Mesenteric fat pad (tissue), 1 donor: ENCODE data around the gene GPC2. TPM values are rescaled to one million over a fixed set of nuclear protein-coding genes. Genes with fewer than 3 reads are reported as not detected.
A peak's percentile ranks its signal among the peaks of the same experiment; 100 is the strongest.
"Not testable (repeated sequence)": the region's sequence is repeated elsewhere in the genome, so short reads cannot be mapped to it uniquely, and the experiment has no call there.

Experiments used
- DNase-seq: peaks from one replicate; pipeline ENCODE4 v3.0.0-alpha.2; 2020; ENCODE audit warnings: low spot score
- long read RNA-seq: library from polyadenylated mRNA; unstranded; transcript quantifications from one replicate; pipeline ENCODE4 v2.0.0, GENCODE V29; 2020
- total RNA-seq: library from RNA; stranded (reverse); fragmentation: NEBNext Ultra II Directional; extraction: Animal tissue kit (Norgen Biotek cat#: 25700); gene quantifications from one replicate; pipeline ENCODE4 v1.2.1, GENCODE V29; 2021
- donor health status: DM: yes; HTN: yes; CAD: no.

Gene GPC2
- total RNA-seq = 1.2 TPM
- long read RNA-seq = 0 reads

DNA sequence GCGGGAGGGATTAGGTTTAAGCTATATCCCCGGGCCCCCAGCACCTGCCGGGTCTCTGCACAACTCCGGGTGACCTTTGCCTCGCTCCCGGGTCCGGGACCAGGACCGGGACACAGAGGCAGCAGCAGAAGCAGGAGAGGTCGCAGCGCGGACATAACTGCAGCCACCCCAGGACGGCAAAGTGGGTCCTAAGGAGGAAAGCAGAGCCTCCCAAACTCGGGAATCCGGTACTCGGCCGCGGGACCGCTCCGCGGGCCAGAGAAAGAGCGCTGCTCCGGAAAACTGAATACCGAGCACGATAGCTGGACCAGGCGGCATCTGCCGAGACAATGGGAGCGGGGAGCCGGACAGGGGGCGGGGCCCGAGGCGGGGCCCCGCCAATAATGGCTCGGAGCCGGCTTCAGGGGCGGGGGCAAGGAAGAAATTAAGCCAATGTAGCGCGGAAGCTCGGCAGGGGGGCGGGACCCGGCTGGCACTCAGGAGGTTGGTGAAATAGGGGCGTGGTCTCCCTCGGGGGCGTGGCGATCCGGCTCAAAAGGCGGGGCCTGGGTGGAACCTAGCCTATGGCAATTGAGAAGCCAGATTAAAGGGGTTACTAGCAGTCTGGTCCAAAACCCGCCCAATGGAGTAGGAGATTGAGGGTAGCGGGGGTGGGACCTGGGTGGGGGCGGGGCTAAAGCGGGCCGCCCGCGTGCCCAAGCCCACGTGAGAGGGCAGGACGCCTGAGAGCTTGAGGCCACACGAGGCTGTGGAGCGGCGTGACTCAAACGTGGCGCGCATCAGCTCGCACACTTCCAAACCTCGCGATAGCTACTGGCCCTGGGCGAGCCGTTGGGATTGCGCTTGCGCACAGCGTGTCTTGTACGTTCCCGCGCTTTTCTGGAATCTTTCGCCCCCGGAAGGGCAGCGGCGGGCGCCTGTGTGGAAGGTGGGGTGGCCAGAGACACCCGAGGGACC is at the start of gene GPC2, which contains the start of gene STAG3:
Gene GPC2, minus strand, starts transcription at position 337 of the 957 bp plus-strand sequence. Its CDS starts 182 bp downstream, at position 155.
Gene STAG3, plus strand, starts transcription at position 874 of the 957 bp plus-strand sequence. CDS start 2,639 bp downstream, outside the sequence.
- DNase-seq = peak; percentile 98

DNA sequence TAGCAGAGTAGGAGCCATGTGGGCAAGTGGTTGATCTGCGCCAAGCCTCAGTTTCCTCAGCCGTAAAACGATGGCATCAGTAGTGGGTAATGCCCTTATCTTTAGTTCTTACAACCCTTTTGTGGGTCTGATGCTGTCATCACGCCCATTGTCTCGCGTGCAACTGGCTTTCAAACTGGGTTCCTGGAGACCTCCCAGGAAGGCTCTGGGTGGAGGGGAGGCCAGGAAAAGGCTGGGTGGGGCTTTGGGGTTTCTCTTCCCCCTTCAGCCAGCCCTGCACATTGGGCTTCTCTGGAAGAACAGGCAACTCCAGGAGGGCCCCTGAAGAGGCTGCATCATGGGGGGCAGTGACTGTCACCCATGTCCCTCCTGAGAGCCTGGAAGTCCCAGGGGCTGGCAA is 47.7 kb upstream of the GPC2 start:
- not testable (repeated sequence) for DNase-seq

- not testable (repeated sequence) for DNase-seq
Measured at GRCh38 chr7:100223376-100223927, 46.3 kb upstream of the GPC2 start.

GRCh38 chr7:100222445-100223132 is 45.4 kb upstream of the GPC2 start:
- no peak for DNase-seq

DNA sequence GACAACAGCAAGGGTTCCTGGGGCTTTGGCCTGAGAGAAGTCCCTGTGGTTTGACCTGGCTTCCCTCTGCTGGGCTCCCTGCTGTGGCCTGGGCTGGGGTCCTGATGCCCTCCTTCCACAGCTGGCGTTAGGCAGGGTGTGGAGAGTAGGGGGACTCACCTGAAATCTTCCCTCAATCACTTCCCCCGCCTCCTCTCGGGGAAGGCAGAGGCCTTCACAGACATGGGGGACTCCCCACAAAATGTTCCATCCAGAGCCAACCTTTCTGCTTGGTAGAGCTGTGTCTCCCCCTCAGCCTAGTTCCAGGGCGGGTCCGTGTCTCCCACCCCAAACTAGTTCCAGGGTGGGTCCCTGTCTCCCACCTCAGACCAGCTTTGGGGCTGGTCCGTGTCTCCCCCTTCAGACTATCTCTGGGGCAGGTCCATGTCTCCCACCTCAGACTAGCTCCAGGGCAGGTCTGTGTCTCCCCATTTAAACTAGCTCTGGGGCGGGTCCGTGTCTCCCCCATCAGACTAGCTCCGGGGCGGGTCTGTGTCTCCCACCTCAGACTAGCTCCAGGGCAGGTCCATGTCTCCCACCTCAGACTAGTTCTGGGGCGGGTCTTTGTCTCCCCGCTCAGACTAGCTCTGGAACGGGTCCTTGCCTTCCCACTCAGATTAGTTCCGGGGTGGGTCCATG is 44.7 kb upstream of the GPC2 start:
- DNase-seq = no peak

DNA sequence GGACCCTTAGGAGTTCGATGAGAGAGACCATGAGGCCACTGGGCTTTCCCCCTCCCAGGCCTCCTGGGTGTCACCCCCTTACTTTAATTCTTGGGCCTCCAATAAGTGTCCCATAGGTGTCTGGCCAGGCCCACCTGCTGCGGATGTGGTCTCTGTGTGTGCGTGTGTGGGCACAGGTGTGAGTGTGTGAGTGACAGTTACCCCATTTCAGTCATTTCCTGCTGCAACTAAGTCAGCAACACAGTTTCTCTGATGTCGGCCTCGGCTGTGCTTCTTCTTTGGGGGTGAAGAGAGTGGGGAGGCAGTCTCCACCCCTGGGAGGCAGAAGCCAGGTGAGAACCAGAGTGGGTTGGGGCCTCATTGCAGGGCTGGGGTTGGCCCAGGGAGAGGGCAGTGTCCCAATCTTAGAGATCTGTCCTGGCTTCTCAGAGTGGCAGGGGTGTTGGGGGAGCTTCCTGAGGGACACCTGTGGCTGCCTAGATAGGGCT is 44.1 kb upstream of the GPC2 start:
- no peak for DNase-seq

DNA sequence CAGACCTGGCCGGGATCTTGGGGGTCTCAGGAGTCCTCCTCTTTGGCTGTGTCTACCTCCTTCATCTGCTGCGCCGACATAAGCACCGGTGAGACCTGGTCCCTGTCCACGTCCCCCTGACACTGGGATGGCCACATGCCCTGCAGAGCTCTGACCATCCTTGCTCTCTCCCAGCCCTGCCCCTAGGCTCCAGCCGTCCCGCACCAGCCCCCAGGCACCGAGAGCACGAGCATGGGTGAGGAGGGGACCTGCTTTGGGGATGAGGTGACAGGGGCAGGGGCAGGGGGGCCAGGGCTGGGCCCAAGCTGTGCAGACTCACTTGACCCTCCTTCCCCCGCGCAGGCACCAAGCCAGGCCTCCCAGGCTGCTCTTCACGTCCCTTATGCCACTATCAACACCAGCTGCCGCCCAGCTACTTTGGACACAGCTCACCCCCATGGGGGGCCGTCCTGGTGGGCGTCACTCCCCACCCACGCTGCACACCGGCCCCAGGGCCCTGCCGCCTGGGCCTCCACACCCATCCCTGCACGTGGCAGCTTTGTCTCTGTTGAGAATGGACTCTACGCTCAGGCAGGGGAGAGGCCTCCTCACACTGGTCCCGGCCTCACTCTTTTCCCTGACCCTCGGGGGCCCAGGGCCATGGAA is 43.5 kb upstream of the GPC2 start:
- DNase-seq = no peak

DNA sequence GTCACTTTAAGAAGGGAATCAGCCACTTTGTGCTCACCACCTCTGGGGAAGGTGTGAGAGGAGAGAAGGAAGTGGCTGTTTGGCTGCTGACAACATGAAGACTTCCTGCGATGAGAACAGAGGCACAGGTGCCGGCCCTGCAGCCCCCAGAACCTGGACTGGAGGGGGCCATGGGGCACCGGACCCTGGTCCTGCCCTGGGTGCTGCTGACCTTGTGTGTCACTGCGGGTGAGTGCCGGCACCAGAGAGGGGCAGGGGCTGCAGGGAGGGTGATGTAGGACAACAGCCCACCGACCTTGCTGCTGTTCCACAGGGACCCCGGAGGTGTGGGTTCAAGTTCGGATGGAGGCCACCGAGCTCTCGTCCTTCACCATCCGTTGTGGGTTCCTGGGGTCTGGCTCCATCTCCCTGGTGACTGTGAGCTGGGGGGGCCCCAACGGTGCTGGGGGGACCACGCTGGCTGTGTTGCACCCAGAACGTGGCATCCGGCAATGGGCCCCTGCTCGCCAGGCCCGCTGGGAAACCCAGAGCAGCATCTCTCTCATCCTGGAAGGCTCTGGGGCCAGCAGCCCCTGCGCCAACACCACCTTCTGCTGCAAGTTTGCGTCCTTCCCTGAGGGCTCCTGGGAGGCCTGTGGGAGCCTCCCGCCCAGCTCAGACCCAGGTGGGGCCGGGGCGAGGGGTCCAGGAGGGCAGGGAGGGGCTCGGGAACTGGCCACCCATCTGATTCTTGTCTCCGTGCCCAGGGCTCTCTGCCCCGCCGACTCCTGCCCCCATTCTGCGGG is 42.8 kb upstream of the GPC2 start, which contains the start of gene PVRIG:
Gene PVRIG, plus strand, starts transcription at position 149 of the 785 bp plus-strand sequence. Its CDS starts 22 bp downstream, at position 171.
- DNase-seq = not testable (repeated sequence)

DNA sequence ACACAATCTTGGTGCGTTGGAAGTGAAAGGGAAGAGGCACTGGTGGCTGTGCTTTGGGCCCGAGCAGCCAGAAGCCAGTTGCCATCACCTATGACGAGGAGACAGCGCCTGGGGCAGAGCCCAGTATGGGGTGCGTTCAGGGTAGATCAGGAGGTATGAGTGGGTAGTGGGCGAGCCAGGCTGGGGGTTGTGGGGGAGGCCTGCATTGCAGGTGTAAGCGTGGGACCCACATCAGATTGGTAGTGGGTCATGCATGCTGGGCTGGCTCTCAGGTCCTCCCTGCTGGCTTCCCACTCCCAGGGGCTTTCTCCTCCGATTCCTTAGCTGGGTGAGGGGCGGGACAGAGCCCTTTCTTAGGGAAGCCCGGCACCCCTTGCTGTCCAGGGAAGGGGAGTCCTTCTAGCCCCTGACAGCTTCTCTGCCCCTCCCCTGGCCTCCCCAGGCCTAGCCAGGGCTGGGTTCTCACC is 42.1 kb upstream of the GPC2 start:
- DNase-seq = no peak

GRCh38 chr7:100217934-100218333 is 40.8 kb upstream of the GPC2 start:
- not testable (repeated sequence) for DNase-seq

DNA sequence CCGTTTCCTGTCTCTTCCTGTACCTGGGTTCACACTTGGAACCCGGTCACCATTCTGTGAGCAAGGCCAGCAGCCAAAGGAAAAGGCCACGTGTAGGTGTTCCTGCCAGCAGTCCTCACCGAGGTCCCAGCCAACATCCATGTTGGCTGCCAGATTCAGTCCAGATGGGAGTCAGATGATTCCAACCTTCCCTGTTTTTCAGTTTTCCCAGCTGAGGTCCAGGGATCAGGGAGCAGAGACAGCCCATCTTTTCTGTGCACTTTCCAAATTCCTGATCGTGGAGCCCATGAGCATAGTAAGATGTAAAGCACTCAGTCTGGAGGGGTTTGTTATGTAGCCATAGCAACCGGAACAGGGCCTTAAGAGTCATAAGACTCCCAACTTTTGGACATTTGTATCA is 38.7 kb upstream of the GPC2 start:
- DNase-seq = no peak

- peak; percentile 11 for DNase-seq
Measured at GRCh38 chr7:100214356-100214755, 37.2 kb upstream of the GPC2 start.

- DNase-seq = peak; percentile 64
Measured at GRCh38 chr7:100213672-100214071, 36.5 kb upstream of the GPC2 start.

GRCh38 chr7:100212631-100213286 is 35.6 kb upstream of the GPC2 start:
- DNase-seq = no peak

DNA sequence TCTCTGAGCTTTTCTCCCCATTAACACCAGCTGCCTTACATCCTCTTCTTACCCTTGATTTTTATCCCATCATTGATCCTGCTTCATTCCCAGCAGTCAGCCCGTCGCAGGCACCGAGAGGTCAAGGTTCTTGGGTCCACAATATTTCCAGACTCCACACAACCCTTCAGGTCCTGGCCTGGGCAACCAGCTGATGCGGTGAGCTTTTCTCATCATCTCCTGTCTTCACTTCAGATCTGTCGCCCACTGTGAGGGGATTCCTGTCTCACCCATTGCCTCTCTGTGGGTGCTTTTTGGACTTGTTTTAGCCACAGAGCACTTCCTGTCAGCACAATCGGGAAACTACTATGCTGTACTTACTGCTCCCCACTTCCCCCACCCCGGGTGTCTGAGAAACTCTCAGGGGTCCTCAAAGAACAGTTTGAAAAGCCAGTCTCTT is 34.2 kb upstream of the GPC2 start:
- no peak for DNase-seq

GRCh38 chr7:100210805-100211204 is 33.6 kb upstream of the GPC2 start:
- DNase-seq = no peak

- no peak for DNase-seq
Measured at GRCh38 chr7:100209493-100209892, 32.3 kb upstream of the GPC2 start.

- no peak for DNase-seq
Measured at GRCh38 chr7:100208911-100209408, 31.8 kb upstream of the GPC2 start.

- DNase-seq = no peak
Measured at GRCh38 chr7:100204454-100204853, 27.3 kb upstream of the GPC2 start.
